ENCODE measurements around the gene RGS6.

The RGS6 gene

GRCh38 chr14:72418806-72419205 is 486.6 kb downstream of the RGS6 start:
- DNase-seq = no peak

GRCh38 chr14:72419226-72419775 is 487.1 kb downstream of the RGS6 start:
- DNase-seq = no peak

- DNase-seq = no peak
Measured at GRCh38 chr14:72420749-72421474, 488.7 kb downstream of the RGS6 start.

- DNase-seq = no peak
Measured at GRCh38 chr14:72423957-72424356, 491.7 kb downstream of the RGS6 start.

- DNase-seq = no peak
Measured at GRCh38 chr14:72430457-72430856, 498.2 kb downstream of the RGS6 start.

GRCh38 chr14:72432748-72433147 is 500.5 kb downstream of the RGS6 start:
- no peak for DNase-seq

GRCh38 chr14:72433511-72433910 is 501.3 kb downstream of the RGS6 start:
- DNase-seq = no peak

- no peak for DNase-seq
Measured at GRCh38 chr14:72434856-72435255, 502.6 kb downstream of the RGS6 start.

- no peak for DNase-seq
Measured at GRCh38 chr14:72439707-72440106, 507.5 kb downstream of the RGS6 start.

GRCh38 chr14:72443256-72443655 is 511.0 kb downstream of the RGS6 start:
- no peak for DNase-seq

GRCh38 chr14:72443991-72444441 is 511.8 kb downstream of the RGS6 start:
- no peak for DNase-seq

GRCh38 chr14:72444701-72445100 is 512.5 kb downstream of the RGS6 start:
- no peak for DNase-seq

- no peak for DNase-seq
Measured at GRCh38 chr14:72448212-72448611, 516.0 kb downstream of the RGS6 start.

- no peak for DNase-seq
Measured at GRCh38 chr14:72450473-72451044, 518.3 kb downstream of the RGS6 start.

- DNase-seq = peak; percentile 19
Measured at GRCh38 chr14:72451054-72451972, 519.1 kb downstream of the RGS6 start.

- DNase-seq = no peak
Measured at GRCh38 chr14:72452774-72453173, 520.5 kb downstream of the RGS6 start.

GRCh38 chr14:72454388-72455160 is 522.3 kb downstream of the RGS6 start:
- DNase-seq = no peak

GRCh38 chr14:72457641-72458040 is 525.4 kb downstream of the RGS6 start:
- DNase-seq = no peak

GRCh38 chr14:72462056-72462455 is 529.8 kb downstream of the RGS6 start:
- DNase-seq = no peak

GRCh38 chr14:72463291-72463866 is 531.1 kb downstream of the RGS6 start:
- no peak for DNase-seq

- no peak for DNase-seq
Measured at GRCh38 chr14:72464226-72464625, 532.0 kb downstream of the RGS6 start.

GRCh38 chr14:72466325-72466724 is 534.1 kb downstream of the RGS6 start:
- DNase-seq = no peak
